ENCODE results near the gene RBBP6.
A peak's percentile ranks its signal among the peaks of the same experiment; 100 is the strongest.

Gene RBBP6

DNA sequence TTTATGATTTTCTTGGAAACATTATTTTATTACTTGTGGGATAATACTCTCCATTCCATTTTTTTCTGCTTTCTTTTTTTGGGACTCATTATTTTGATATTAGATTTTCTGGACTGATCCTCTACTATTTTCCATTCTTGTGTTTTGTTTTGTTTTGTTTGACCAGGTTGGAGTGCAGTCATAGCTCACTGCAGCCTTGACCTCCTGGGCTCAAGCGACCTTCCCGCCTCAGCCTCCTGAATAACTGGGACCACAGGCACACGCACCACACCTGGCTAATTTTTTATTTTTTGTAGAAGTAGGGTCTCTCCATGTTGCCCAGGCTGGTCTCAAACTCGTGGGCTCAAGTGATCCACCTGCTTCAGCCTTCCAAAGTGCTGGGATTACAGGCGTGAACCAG, 44.1 kb downstream of the RBBP6 start:
- TF ChIP-seq, protein P1, sequence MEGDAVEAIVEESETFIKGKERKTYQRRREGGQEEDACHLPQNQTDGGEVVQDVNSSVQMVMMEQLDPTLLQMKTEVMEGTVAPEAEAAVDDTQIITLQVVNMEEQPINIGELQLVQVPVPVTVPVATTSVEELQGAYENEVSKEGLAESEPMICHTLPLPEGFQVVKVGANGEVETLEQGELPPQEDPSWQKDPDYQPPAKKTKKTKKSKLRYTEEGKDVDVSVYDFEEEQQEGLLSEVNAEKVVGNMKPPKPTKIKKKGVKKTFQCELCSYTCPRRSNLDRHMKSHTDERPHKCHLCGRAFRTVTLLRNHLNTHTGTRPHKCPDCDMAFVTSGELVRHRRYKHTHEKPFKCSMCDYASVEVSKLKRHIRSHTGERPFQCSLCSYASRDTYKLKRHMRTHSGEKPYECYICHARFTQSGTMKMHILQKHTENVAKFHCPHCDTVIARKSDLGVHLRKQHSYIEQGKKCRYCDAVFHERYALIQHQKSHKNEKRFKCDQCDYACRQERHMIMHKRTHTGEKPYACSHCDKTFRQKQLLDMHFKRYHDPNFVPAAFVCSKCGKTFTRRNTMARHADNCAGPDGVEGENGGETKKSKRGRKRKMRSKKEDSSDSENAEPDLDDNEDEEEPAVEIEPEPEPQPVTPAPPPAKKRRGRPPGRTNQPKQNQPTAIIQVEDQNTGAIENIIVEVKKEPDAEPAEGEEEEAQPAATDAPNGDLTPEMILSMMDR (conservative IDR thresholded peaks at IDR 0.05; ENCODE audit: low read depth, low read length), result no peak
- no peak overlapping the region for H3K4me3 ChIP-seq (ENCODE audit: low read length)
- no peak for DNase-seq (ENCODE audit: low read depth)

DNA sequence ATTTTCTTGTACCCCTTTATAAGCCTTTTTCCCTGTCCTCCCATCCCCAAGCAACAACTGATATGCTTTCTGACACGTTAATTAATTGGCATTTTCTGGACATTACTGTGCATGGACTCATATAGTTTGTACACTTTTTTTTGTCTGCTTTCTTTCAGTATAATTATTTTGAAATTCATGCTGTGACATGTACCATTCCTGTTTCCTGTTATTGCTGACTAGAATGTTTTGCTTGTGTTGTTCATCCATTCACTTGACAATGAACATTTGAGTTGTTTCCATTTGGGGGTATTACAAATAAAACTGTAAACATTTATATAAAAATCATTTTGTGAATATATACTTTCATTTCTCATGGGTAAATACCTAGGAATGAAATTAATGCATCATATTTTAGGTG, 50.6 kb downstream of the RBBP6 start:
- DNase-seq (ENCODE audit: low read depth), result no peak
- H3K4me3 ChIP-seq (ENCODE audit: low read length), result no peak overlapping the region
- TF ChIP-seq, protein P1 (conservative IDR thresholded peaks at IDR 0.05; ENCODE audit: low read depth, low read length), result no peak

DNA sequence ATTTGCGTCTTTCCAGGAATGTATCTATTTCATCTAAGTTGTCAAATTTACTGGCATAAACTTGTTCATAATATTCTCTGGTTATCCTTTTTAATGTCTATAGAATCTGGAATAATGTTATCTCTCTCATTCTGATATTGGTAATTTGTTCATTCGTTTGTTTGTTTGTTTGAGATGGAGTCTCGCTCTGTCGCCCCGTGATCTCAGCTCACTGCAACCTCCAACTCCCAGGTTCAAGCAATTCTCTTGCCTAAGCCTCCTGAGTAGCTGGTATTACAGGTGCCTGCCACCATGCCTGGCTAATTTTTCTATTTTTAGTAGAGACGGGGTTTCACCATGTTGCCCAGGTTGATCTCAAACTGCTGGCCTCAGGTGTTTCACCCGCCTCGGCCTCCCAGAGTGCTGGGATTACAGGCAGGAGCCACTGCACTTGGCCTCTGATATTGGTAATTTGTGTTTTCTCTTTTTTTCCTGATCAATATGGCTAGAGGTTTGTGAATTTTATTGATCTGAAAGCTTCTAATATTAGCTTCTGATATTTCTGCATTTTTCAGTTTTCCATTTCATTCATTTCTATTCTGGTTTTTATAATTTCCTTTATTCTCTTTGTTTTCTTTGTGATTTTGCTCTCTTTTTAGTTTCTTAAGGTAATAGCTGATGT, 59.5 kb downstream of the RBBP6 start:
- DNase-seq (ENCODE audit: low read depth), result no peak
- TF ChIP-seq, protein P1 (conservative IDR thresholded peaks at IDR 0.05; ENCODE audit: low read depth, low read length), result no peak
- H3K4me3 ChIP-seq (ENCODE audit: low read length), result no peak overlapping the region

DNA sequence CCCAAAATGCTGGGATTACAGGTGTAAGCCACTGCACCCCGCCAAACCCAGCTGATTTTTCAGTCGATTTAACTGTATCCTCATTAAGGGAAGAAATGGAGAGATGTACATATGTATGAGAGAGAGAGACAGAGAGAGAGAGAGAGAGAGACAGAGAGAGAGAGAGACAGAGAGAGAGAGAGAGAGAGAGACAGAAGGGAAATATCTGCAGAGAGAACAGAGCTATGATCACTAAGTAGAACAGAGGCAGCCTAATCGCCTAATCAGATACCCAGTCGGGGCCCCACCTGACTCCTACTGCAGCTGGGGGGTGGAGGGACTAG, 70.0 kb downstream of the RBBP6 start:
- TF ChIP-seq, protein P1 (conservative IDR thresholded peaks at IDR 0.05; ENCODE audit: low read depth, low read length), result no peak
- no peak for DNase-seq (ENCODE audit: low read depth)
- peak overlapping the region; percentile 61 for H3K4me3 ChIP-seq (ENCODE audit: low read length)

DNA sequence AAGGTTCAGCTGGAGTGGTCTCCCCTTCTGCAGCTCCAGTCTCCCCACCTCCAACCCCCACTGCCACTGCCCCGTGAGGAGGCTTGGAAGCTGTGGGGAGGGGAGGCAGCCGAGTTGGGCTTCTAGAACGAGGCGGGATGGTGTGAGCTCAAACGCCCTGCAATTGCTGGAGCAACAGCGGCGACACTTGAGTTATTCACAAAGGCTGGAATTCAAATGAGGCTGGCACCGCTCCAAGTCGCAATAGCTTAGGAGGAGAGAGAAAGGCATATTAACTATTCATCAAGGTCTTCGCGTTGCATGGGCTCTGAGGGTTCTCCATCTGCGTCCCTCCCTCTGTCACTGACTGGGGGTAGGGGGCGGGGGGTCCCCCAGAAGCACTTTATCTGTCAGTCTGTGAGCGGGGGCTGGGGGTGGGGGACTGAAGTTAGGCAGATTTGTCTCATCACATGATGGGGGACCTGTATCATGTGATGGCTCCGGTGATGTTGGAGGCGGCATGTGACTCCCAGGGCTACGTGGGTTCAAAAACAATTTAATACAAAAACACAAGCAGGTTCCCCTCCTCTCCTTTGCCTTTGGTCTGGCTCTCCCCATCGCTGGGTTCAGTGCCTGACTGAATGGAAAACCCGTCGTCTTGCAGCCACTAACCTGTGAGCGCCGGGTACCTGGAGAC, 70.5 kb downstream of the RBBP6 start:
- peak; percentile 68 for DNase-seq (ENCODE audit: low read depth)
- H3K4me3 ChIP-seq (ENCODE audit: low read length), result peak overlapping the region; percentile 61
- TF ChIP-seq, protein P1 (conservative IDR thresholded peaks at IDR 0.05; ENCODE audit: low read depth, low read length), result no peak

DNA sequence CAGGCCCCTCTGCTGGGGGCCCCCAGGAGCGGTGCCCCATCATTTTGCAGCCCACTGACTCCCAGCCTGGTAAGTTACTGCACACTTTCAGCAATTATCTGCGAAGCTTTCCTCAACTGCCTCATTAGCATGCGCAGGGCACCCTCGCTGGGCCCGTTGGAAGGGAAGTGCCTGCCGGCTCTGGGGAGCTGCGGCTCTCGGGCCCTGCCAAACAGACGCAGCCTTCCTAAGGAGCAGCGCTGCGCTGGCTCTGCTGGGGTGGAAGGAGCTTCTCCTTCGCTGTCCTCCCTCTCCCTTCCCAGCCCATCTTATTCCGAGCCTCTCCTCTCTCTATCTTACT, 71.0 kb downstream of the RBBP6 start:
- TF ChIP-seq, protein P1 (conservative IDR thresholded peaks at IDR 0.05; ENCODE audit: low read depth, low read length), result no peak
- H3K4me3 ChIP-seq (ENCODE audit: low read length), result peak overlapping the region; percentile 61
- DNase-seq (ENCODE audit: low read depth), result no peak

DNA sequence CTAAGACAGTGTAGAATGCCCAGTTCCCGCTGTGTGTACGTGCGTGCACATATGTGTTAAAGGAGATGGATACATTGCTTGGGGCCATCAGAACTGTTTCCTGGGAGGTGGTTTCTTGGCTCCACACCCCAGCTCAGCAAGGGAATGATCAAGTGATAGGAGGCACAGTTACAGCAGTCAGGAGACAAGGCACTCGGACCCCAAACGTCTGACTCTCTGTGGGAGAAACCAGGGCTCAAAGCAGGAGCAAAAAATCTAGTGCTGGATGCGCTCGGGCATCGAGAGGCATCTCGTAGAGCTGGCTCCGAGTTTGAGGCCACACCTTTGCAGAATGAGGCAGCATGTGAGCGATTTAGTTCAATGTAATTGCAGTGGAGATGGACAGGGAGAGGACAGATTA, 71.9 kb downstream of the RBBP6 start:
- TF ChIP-seq, protein P1 (conservative IDR thresholded peaks at IDR 0.05; ENCODE audit: low read depth, low read length), result no peak
- H3K4me3 ChIP-seq (ENCODE audit: low read length), result peak overlapping the region; percentile 61
- DNase-seq (ENCODE audit: low read depth), result no peak

Measured in retinal pigment epithelial cell (primary cell).